Endodermal cell (in vitro differentiated cells): ENCODE measurements around the gene SPTB. TPM values are rescaled to one million over a fixed set of nuclear protein-coding genes. Genes with fewer than 3 reads are reported as not detected.

Experiments
- DNase-seq: peaks from one replicate; pipeline ENCODE4 v3.0.0-alpha.2; 2017
- H3K27ac ChIP-seq: 2 replicates; pipeline ENCODE4 v1.5.1; 2013; ENCODE audit warnings: mild to moderate bottlenecking, low read depth, low read length, moderate library complexity
- H3K27me3 ChIP-seq: 2 replicates; pipeline ENCODE4 v1.6.1; 2013; ENCODE audit warnings: mild to moderate bottlenecking, low read length, moderate library complexity; ENCODE audit not compliant: insufficient read depth, control insufficient read depth, poor library complexity, severe bottlenecking
- H3K36me3 ChIP-seq: 2 replicates; pipeline ENCODE4 v1.7.0; 2013; ENCODE audit warnings: mild to moderate bottlenecking, low read length, moderate library complexity; ENCODE audit not compliant: control insufficient read depth, insufficient read depth
- H3K4me1 ChIP-seq: one replicate; pipeline ENCODE4 v1.7.0; 2013; ENCODE audit warnings: low read length; ENCODE audit not compliant: control insufficient read depth, insufficient read depth
- H3K4me3 ChIP-seq: 2 replicates; pipeline ENCODE4 v1.5.1; 2013; ENCODE audit warnings: mild to moderate bottlenecking, low read length, moderate library complexity
- H3K9ac ChIP-seq: 2 replicates; pipeline ENCODE4 v1.6.1; 2013; ENCODE audit warnings: mild to moderate bottlenecking, low read length, moderate library complexity; ENCODE audit not compliant: poor library complexity, severe bottlenecking; ENCODE audit errors: extremely low read depth
- H3K9me3 ChIP-seq: 2 replicates; pipeline ENCODE4 v1.6.1; 2013; ENCODE audit warnings: mild to moderate bottlenecking, low read length, moderate library complexity; ENCODE audit not compliant: control insufficient read depth
- H3K27ac Mint-ChIP-seq: 2 replicates; pipeline ENCODE4 v1.8.0; 2020; ENCODE audit warnings: mixed read lengths
- H3K27me3 Mint-ChIP-seq: 2 replicates; pipeline ENCODE4 v1.8.0; 2021; ENCODE audit warnings: mild to moderate bottlenecking, mixed read lengths; ENCODE audit not compliant: insufficient read depth
- H3K36me3 Mint-ChIP-seq: 2 replicates; pipeline ENCODE4 v1.8.0; 2020; ENCODE audit warnings: low read depth, mixed read lengths
- H3K4me1 Mint-ChIP-seq: 2 replicates; pipeline ENCODE4 v1.8.0; 2020; ENCODE audit warnings: mixed read lengths
- H3K4me3 Mint-ChIP-seq: 2 replicates; pipeline ENCODE4 v1.8.0; 2020; ENCODE audit warnings: mild to moderate bottlenecking, moderate library complexity, mixed read lengths
- H3K9me3 Mint-ChIP-seq: 2 replicates; pipeline ENCODE4 v1.8.0; 2020; ENCODE audit warnings: mild to moderate bottlenecking, mixed read lengths
- CTCF ChIP-seq: fragments of 200-600 bp; sonication (generic); conservative IDR thresholded peaks from 2 replicates; pipeline ENCODE4 v1.5.0; 2021; ENCODE audit warnings: antibody characterized with exemption, mild to moderate bottlenecking
- WGBS, 2 experiments: methylation state at CpG; one replicate each; pipeline versions ENCODE4 v1.1.5 to v1.1.7; 2013; ENCODE audit warnings: missing lambda C conversion rate in 2 of 2, mixed read lengths in 1 of 2; ENCODE audit not compliant: insufficient coverage in 1 of 2, insufficient read length in 1 of 2; 5-methylcytosine and 5-hydroxymethylcytosine counted together
- total RNA-seq, 2 donors: library from RNA; stranded (reverse); fragmentation: NEBNext Ultra II Directional in 1 of 2; extraction: Animal tissue kit (Norgen Biotek cat#: 25700) in 1 of 2; gene quantifications; 2 replicates in 1 of 2; 3 replicates in 1 of 2; pipeline ENCODE4 v1.2.1, GENCODE V29; 2021

SPTB gene
- total RNA-seq, 2 donors from 2014 or later = 0.77 to 1.4 TPM

GRCh38 chr14:64841772-64842750 is 37.6 kb downstream of the SPTB start:
- DNase-seq = peak; percentile 63
- no peaks in the 10 kb centered on the region for H3K27me3 ChIP-seq
- TF ChIP-seq CTCF = no peak
- no peaks in the 10 kb centered on the region for H3K36me3 Mint-ChIP-seq
- no peaks in the 10 kb centered on the region for H3K9me3 ChIP-seq
- 84 to 87% methylated on average over 15 to 18 of the region's 18 CpGs for WGBS, 2 experiments
- H3K36me3 ChIP-seq = no peaks in the 10 kb centered on the region
- no peak overlapping the region for H3K9ac ChIP-seq
- peaks cover 18% of the 10 kb centered on the region for H3K4me1 Mint-ChIP-seq
- H3K4me3 ChIP-seq = no peak overlapping the region
- H3K4me1 ChIP-seq = peaks cover 8% of the 10 kb centered on the region
- H3K4me3 Mint-ChIP-seq = no peak overlapping the region
- H3K27me3 Mint-ChIP-seq = peaks cover 8% of the 10 kb centered on the region
- no peak overlapping the region for H3K27ac ChIP-seq
- H3K27ac Mint-ChIP-seq = no peak overlapping the region
- H3K9me3 Mint-ChIP-seq = no peaks in the 10 kb centered on the region

- H3K27me3 Mint-ChIP-seq = peaks cover 5% of the 10 kb centered on the region
- Histone ChIP-seq H3K27ac (no peak overlapping the region), H3K4me3 (no peak overlapping the region), H3K9ac (no peak overlapping the region), H3K4me1 (peaks cover 8% of the 10 kb centered on the region), H3K36me3 (no peaks in the 10 kb centered on the region), H3K9me3 (no peaks in the 10 kb centered on the region), H3K27me3 (no peaks in the 10 kb centered on the region)
- peak; percentile 90 for DNase-seq
- no peaks in the 10 kb centered on the region for H3K36me3 Mint-ChIP-seq
- no peak overlapping the region for H3K4me3 Mint-ChIP-seq
- H3K9me3 Mint-ChIP-seq = no peaks in the 10 kb centered on the region
- no peak overlapping the region for H3K27ac Mint-ChIP-seq
- peaks cover 18% of the 10 kb centered on the region for H3K4me1 Mint-ChIP-seq
- peak; percentile 84 for TF ChIP-seq CTCF
- WGBS, 2 experiments = 58 to 71% methylated on average over 2 to 6 of the region's 6 CpGs
Measured at GRCh38 chr14:64841121-64841651, 38.5 kb downstream of the SPTB start.

- Mint-ChIP-seq H3K4me1 (peaks cover 3% of the 10 kb centered on the region), H3K4me3 (no peak overlapping the region), H3K27ac (no peak overlapping the region), H3K9me3 (no peaks in the 10 kb centered on the region), H3K36me3 (no peaks in the 10 kb centered on the region), H3K27me3 (peaks cover 5% of the 10 kb centered on the region)
- Histone ChIP-seq H3K9me3 (no peaks in the 10 kb centered on the region), H3K4me1 (peaks cover 3% of the 10 kb centered on the region), H3K27ac (no peak overlapping the region), H3K36me3 (no peaks in the 10 kb centered on the region), H3K27me3 (no peaks in the 10 kb centered on the region), H3K4me3 (no peak overlapping the region), H3K9ac (no peak overlapping the region)
- WGBS, 2 experiments = 93 to 94% methylated on average over 3 to 5 of the region's 5 CpGs
- peak; percentile 20 for DNase-seq
- no peak for TF ChIP-seq CTCF
Measured at GRCh38 chr14:64838656-64839055, 41.1 kb downstream of the SPTB start.
